ENCODE data around the gene RIMS4.

The RIMS4 gene

DNA sequence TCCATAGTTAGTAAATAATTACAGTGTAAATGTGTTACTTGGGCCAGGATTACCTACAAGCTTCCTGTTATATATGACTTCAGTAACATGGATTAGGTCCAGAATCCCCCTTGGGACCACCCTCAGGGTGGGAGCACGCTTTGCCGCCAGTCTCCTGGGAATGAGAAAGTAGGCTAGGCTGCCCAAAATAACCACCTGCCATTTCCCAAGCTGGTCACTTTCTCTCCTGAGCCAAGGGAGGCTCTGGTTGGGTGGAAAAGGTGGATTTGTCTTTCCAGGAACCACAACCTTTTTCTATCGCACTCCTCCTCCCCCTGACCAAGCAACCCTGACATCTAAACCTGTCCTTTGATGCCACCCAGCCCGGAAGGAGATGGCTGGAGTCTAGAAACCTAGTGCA, 9.6 kb upstream of the RIMS4 start:
- Histone ChIP-seq H3K36me3 (no peaks in the 10 kb centered on the region), H3K9ac (no peak overlapping the region), H3K4me3 (no peak overlapping the region), H3K4me1 (peaks cover 0 to 12% (median 7%) of the 10 kb centered on the region in 10 experiments; a peak in 13 of 20 replicates), H3K4me2 (peak overlapping the region in 7 of 11 experiments; percentile 22 to 67 (median 45); a peak in 12 of 22 replicates), H4K20me1 (no peaks in the 10 kb centered on the region), H3K9me3 (replicated peaks in 1 of 11) (peaks cover 0 to 2% (median under 1%) of the 10 kb centered on the region in 11 experiments; a peak in 5 of 22 replicates), H3K27me3 (no peaks in the 10 kb centered on the region), H3K27ac (no peak overlapping the region)
- TF ChIP-seq Cebpa-rat (IDR thresholded peaks at IDR 0.05): no peak

DNA sequence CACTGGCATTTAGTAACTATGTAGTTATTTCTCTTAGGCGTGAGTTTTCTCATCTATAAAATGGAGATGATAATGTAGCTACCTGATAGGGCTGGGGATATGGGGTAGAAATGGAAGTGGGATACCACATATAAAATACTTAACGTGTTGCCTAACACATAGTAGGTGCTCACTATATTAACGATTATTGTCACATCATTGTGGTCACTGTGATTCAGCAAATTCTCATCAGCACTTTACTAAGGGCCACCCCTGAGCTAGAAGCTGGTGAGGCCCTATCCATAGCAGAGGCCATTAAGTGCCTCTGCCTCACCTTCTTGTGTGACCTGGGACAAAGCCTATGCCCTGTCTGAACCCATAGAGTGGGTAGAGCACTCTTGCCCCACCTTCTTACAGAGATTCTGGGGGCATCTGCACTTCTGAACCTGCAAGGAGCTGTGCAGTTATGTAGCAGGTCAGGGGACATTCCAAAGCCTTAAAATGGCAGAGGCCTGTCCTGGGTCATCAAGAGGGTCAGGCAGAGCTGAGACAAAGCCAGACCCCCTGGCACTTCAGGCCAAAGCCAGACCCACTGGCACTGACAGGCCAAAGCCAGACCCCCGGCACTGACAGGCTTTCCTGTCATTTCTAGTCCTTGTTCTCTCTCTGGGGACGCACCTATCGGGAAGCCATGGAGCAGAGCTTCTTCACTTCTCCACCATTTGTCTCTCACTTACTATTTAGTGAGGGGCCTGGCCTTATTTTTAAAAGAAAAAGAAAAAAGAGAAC, 7.0 kb upstream of the RIMS4 start:
- H3K9me3 ChIP-seq (replicated peaks in 1 of 11): peaks cover 0 to 3% (median 0%) of the 10 kb centered on the region in 11 experiments; a peak in 3 of 22 replicates
- H3K4me3 ChIP-seq: no peak overlapping the region
- no peaks in the 10 kb centered on the region for H3K36me3 ChIP-seq
- peaks cover 0 to 12% (median 7%) of the 10 kb centered on the region in 10 experiments; a peak in 13 of 20 replicates for H3K4me1 ChIP-seq
- no peaks in the 10 kb centered on the region for H3K27me3 ChIP-seq
- TF ChIP-seq Cebpa-rat (IDR thresholded peaks at IDR 0.05): no peak
- no peak overlapping the region for H3K9ac ChIP-seq
- no peak overlapping the region for H3K4me2 ChIP-seq
- H4K20me1 ChIP-seq: no peaks in the 10 kb centered on the region
- H3K27ac ChIP-seq: no peak overlapping the region

DNA sequence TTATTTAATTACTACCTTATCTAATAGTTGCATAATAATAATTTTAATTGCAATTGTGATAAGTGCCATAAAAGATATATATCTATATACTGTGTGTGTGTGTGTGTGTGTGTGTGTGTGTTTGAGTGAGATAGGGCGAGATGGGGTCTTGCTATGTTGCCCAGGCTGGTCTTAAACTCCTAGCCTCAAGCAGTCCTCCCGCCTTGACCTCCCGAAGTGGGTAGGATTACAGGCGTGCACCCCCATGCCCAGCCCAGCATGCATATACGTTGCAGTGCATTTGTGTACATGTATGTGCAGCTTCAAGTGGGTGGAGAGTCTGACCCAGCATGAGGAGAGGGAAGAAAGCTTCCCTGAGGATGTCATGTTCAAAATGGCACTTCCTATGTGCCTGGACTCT, 4.6 kb upstream of the RIMS4 start:
- Histone ChIP-seq H3K9me3 (replicated peaks in 1 of 11) (peaks cover 0 to 16% (median 6%) of the 10 kb centered on the region in 11 experiments; a peak in 9 of 22 replicates), H3K4me2 (no peak overlapping the region), H3K4me3 (no peak overlapping the region), H3K27ac (no peak overlapping the region), H3K27me3 (no peaks in the 10 kb centered on the region), H4K20me1 (no peaks in the 10 kb centered on the region), H3K36me3 (no peaks in the 10 kb centered on the region), H3K9ac (no peak overlapping the region), H3K4me1 (peaks cover 0 to 5% (median 3%) of the 10 kb centered on the region in 10 experiments; a peak in 13 of 20 replicates)
- no peak for TF ChIP-seq Cebpa-rat (IDR thresholded peaks at IDR 0.05)

GRCh38 chr20:44811150-44811685, 872 bp upstream of the RIMS4 start:
- Histone ChIP-seq H4K20me1 (no peaks in the 10 kb centered on the region), H3K9me3 (replicated peaks in 1 of 11) (peaks cover 0 to 16% (median 12%) of the 10 kb centered on the region in 11 experiments; a peak in 10 of 22 replicates), H3K36me3 (no peaks in the 10 kb centered on the region), H3K4me1 (no peaks in the 10 kb centered on the region), H3K27me3 (peaks cover 0 to 17% (median 7%) of the 10 kb centered on the region in 11 experiments; a peak in 12 of 22 replicates), H3K4me3 (no peak overlapping the region), H3K27ac (no peak overlapping the region), H3K4me2 (no peak overlapping the region), H3K9ac (no peak overlapping the region)
- TF ChIP-seq Cebpa-rat (IDR thresholded peaks at IDR 0.05): no peak

- H3K27ac ChIP-seq: no peak overlapping the region
- no peak overlapping the region for H3K4me3 ChIP-seq
- no peak overlapping the region for H3K4me2 ChIP-seq
- no peak overlapping the region for H3K9ac ChIP-seq
- H3K36me3 ChIP-seq: no peaks in the 10 kb centered on the region
- peaks cover 0 to 9% (median 3%) of the 10 kb centered on the region in 10 experiments; a peak in 9 of 20 replicates for H3K4me1 ChIP-seq
- H3K9me3 ChIP-seq (replicated peaks in 1 of 11): peaks cover 0 to 16% (median 12%) of the 10 kb centered on the region in 11 experiments; a peak in 10 of 22 replicates
- no peaks in the 10 kb centered on the region for H4K20me1 ChIP-seq
- H3K27me3 ChIP-seq: peaks cover 0 to 17% (median 7%) of the 10 kb centered on the region in 11 experiments; a peak in 12 of 22 replicates
- no peak for TF ChIP-seq Cebpa-rat (IDR thresholded peaks at IDR 0.05)
Observed at GRCh38 chr20:44810061-44810390, 320 bp downstream of the RIMS4 start.

DNA sequence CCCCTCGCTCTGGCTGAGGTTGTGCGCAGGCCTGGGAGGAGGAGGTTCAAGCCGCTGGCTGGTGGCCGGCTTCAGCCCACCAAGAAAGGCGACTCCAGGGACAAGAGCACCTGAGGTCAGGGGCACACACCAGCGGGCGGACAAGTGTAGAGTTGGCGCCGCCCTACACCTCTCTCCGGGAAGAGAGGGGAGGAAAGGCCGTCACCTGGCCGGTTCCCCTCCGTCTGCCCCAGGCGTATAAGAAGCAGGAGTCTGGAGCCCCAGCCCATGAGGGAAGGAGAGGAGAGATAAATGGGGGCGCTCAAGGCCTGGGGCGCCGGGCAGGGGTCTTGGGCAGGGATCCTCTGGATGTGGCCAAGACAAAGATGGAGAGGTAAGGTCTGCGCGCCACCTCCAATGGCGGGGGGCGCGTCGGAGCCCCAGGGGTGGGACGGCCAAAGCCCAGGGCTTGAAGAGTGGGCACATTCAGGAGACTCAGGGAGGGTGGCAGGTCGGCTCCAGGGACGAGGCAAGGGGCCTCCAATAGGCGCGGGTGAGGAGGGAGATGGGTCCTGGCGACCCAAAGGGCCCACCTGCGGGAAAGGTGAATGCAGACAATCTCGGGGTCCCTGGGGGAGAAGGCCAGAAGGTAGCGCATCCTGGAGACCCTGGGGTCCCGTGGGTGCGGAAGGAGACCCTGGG, 826 bp downstream of the RIMS4 start:
- H3K9ac ChIP-seq: no peak overlapping the region
- no peaks in the 10 kb centered on the region for H4K20me1 ChIP-seq
- no peak overlapping the region for H3K4me3 ChIP-seq
- peaks cover 0 to 17% (median 7%) of the 10 kb centered on the region in 11 experiments; a peak in 12 of 22 replicates for H3K27me3 ChIP-seq
- TF ChIP-seq Cebpa-rat (IDR thresholded peaks at IDR 0.05): no peak
- no peaks in the 10 kb centered on the region for H3K36me3 ChIP-seq
- no peak overlapping the region for H3K27ac ChIP-seq
- H3K4me1 ChIP-seq: peaks cover 0 to 9% (median 3%) of the 10 kb centered on the region in 10 experiments; a peak in 9 of 20 replicates
- no peak overlapping the region for H3K4me2 ChIP-seq
- peaks cover 0 to 16% (median 12%) of the 10 kb centered on the region in 11 experiments; a peak in 10 of 22 replicates for H3K9me3 ChIP-seq (replicated peaks in 1 of 11)

- no peaks in the 10 kb centered on the region for H4K20me1 ChIP-seq
- no peak for TF ChIP-seq Cebpa-rat (IDR thresholded peaks at IDR 0.05)
- no peaks in the 10 kb centered on the region for H3K36me3 ChIP-seq
- H3K27ac ChIP-seq: no peak overlapping the region
- H3K27me3 ChIP-seq: peaks cover 0 to 17% (median 7%) of the 10 kb centered on the region in 11 experiments; a peak in 12 of 22 replicates
- peaks cover 0 to 16% (median 12%) of the 10 kb centered on the region in 11 experiments; a peak in 10 of 22 replicates for H3K9me3 ChIP-seq (replicated peaks in 1 of 11)
- no peak overlapping the region for H3K4me3 ChIP-seq
- H3K4me1 ChIP-seq: peaks cover 0 to 9% (median 3%) of the 10 kb centered on the region in 10 experiments; a peak in 10 of 20 replicates
- H3K4me2 ChIP-seq: no peak overlapping the region
- no peak overlapping the region for H3K9ac ChIP-seq
Observed at GRCh38 chr20:44807684-44808056, 2.7 kb downstream of the RIMS4 start.

- no peak for TF ChIP-seq Cebpa-rat (IDR thresholded peaks at IDR 0.05)
- peaks cover 0 to 17% (median 7%) of the 10 kb centered on the region in 11 experiments; a peak in 12 of 22 replicates for H3K27me3 ChIP-seq
- H3K4me1 ChIP-seq: peaks cover 0 to 9% (median 3%) of the 10 kb centered on the region in 10 experiments; a peak in 10 of 20 replicates
- no peaks in the 10 kb centered on the region for H4K20me1 ChIP-seq
- no peak overlapping the region for H3K4me3 ChIP-seq
- no peak overlapping the region for H3K4me2 ChIP-seq
- no peak overlapping the region for H3K9ac ChIP-seq
- H3K36me3 ChIP-seq: no peaks in the 10 kb centered on the region
- H3K27ac ChIP-seq: no peak overlapping the region
- H3K9me3 ChIP-seq (replicated peaks in 1 of 11): peaks cover 0 to 13% (median 10%) of the 10 kb centered on the region in 11 experiments; a peak in 10 of 22 replicates
Observed at GRCh38 chr20:44807051-44807683, 3.2 kb downstream of the RIMS4 start.
